ENCODE measurements around the gene SMIM34.
"Not testable (repeated sequence)": the region's sequence is repeated elsewhere in the genome, so short reads cannot be mapped to it uniquely, and the experiment has no call there.

GRCh38 chr21:34374462-34374861 lies 49.3 kb downstream of the SMIM34 start:
- TF ChIP-seq CTCF (conservative IDR thresholded peaks at IDR 0.05; ENCODE audit: low read depth, low read length); EZH2phosphoT487 (IDR thresholded peaks at IDR 0.05; ENCODE audit: borderline replicate concordance, low read length); EZH2 (IDR thresholded peaks at IDR 0.05; ENCODE audit: low read length, unreplicated experiment): not testable (repeated sequence)
